Heart right ventricle (tissue), 16 donors: Measurements from ENCODE around the gene IFT172. TPM values are rescaled to one million over a fixed set of nuclear protein-coding genes. Genes with fewer than 3 reads are reported as not detected.

ENCODE experiments used
- ATAC-seq, 8 donors: fragments of 200-7000 bp; cut with Tn5 transposase; one replicate each; pipeline ENCODE4 v1.9.1; 2020; ENCODE audit warnings: mild to moderate bottlenecking in 8 of 8, moderate library complexity in 8 of 8, moderate number of reproducible peaks in 1 of 8
- DNase-seq, 2 donors: peaks; one replicate each; pipeline ENCODE4 v3.0.0-alpha.2; 2020
- H3K27ac ChIP-seq, 10 donors: fragments of 200-600 bp; sonication (generic) in 2 of 10; one replicate each; pipeline versions ENCODE4 v1.5.0 to v1.8.0; 2020 to 2022; ENCODE audit warnings: mild to moderate bottlenecking in 3 of 10
- H3K27me3 ChIP-seq, 7 donors: fragments of 200-600 bp; one replicate each; pipeline ENCODE4 v1.8.0; 2021 to 2022; ENCODE audit warnings: mild to moderate bottlenecking in 2 of 7
- H3K36me3 ChIP-seq, 9 donors: fragments of 200-600 bp; sonication (generic) in 1 of 9; one replicate each; pipeline versions ENCODE4 v1.5.0 to v1.8.0; 2020 to 2022; ENCODE audit warnings: mild to moderate bottlenecking in 2 of 9
- H3K4me1 ChIP-seq, 9 donors: fragments of 200-600 bp; sonication (generic) in 1 of 9; one replicate each; pipeline versions ENCODE4 v1.5.0 to v1.8.0; 2020 to 2022; ENCODE audit warnings: mild to moderate bottlenecking in 4 of 9
- H3K4me3 ChIP-seq, 10 donors: fragments of 200-600 bp; sonication (generic) in 2 of 10; one replicate each; pipeline versions ENCODE4 v1.5.0 to v1.8.0; 2020 to 2022; ENCODE audit warnings: mild to moderate bottlenecking in 7 of 10, moderate library complexity in 2 of 10
- H3K9me3 ChIP-seq, 11 donors: fragments of 200-600 bp in 10 of 11; sonication (generic) in 2 of 11; one replicate each; pipeline versions ENCODE4 v1.5.0 to v1.8.0; 2013 to 2022; ENCODE audit warnings: mild to moderate bottlenecking in 2 of 11, control low read depth in 1 of 11, moderate library complexity in 1 of 11
- WGBS, 2 donors: extraction: QIAGEN DNeasy Blood & Tissue Kit; methylation state at CpG; one replicate each; pipeline ENCODE4 v1.1.7; 2013; ENCODE audit warnings: inconsistent platforms in 1 of 2; 5-methylcytosine and 5-hydroxymethylcytosine counted together
- intact Hi-C, 10 donors: fragments of 100-400 bp; cut with DNase I; formaldehyde crosslinking; loops; one replicate each; pipeline versions ENCODE4 v1.11.1 to v1.14.2; 2022
- polyA plus RNA-seq, 2 donors: library from polyadenylated mRNA; stranded (reverse); fragments of 200-250 nt; gene quantifications; one replicate each; pipeline ENCODE4 v1.2.3, GENCODE V29; 2013
- total RNA-seq, 10 donors: library from RNA; stranded (reverse); fragmentation: NEBNext Ultra II Directional in 3 of 10; extraction: Animal tissue kit (Norgen Biotek cat#: 25700) in 3 of 10; gene quantifications; one replicate each; pipeline versions ENCODE4 v1.2.1 to v1.2.4, GENCODE V29; 2021 to 2023
- TF ChIP-seq, protein P1 (sequence below), 9 donors: fragments of 200-600 bp; sonication (generic) in 2 of 9; IDR thresholded peaks; one replicate each; pipeline versions ENCODE4 v1.5.0 to v1.8.0; 2021 to 2022; ENCODE audit warnings: antibody characterized with exemption in 9 of 9, mild to moderate bottlenecking in 5 of 9, moderate library complexity in 1 of 9
- donor health status: Arrhythmogenic right ventricular cardiomyopathy.
- donor health status: ischemic (EF 13 %, LVEDD 7.1; RV severe dilation, severe dysfunction).
- donor health status: healthy with polysubstance abuse.
- donor health status: DM: no; HTN: yes; CAD: no.
- donor health status: DM: no; HTN: no; CAD: no.
- donor health status: ischemic (EF 25% LVEDD 6.9; RV normal size, moderate dysfunction).
- donor health status: ischemic (EF 25% LVEDD 5.7; RV mildly dilated, moderate dysfunction).
- donor health status: healthy.
- donor health status: DM: yes; HTN: yes; CAD: no.
- donor health status: Ischemic cardiomyopathy.
- donor health status: ischemic (EF 35%, LVEDD 5.7; RV mildly dilated, moderate dysfunction).
- donor health status: nonischemic (EF 11% LVEDD 7.7; RV severe dilation, severe dysfunction).
- donor health status: DM: yes; HTN: yes; CAD: no.
- donor health status: PGD.
- donor health status: ischemic (EF 29% LVEDD 5.4; RV normal size, mild dysfunction).
- donor health status: nonischemic (EF 23%, LVEDD 6.1; RV moderate dilation, normal function).

The IFT172 gene
- total and polyA plus RNA-seq, 12 donors, result 11.1 to 65.7 (median 16.1) TPM

DNA sequence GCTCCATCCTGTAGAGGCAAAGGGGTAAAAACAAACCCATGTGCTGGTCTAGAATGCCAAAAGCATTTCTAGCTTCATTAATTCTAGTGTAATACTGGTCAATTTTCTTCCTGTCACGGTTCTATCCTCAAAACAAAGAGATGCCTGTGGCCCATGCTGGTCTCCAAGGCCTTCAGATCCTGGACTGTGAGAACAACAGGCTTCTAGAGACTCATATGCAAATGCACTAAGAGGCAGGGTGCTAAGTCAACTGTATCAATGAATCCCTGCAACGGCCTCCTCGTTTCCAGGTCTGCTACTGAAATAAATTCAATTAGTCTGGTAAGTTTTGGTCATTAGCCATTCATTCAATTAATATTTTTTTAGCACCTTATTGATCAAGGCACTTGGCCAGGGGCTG lies 4.0 kb downstream of the IFT172 start:
- no peak for ATAC-seq
- intact Hi-C loops, result loop anchor here in 1 of 10 donors (5.0 kb wide), 1 partner anchor 58 kb away; the partner anchor contains the start of gene NRBP1
- Histone ChIP-seq H3K27me3 (no peaks in the 10 kb centered on the region), H3K4me3 (no peak overlapping the region), H3K36me3 (peaks cover 0 to 50% (median 35%) of the 10 kb centered on the region in 9 donors), H3K4me1 (peaks cover 4 to 30% (median 11%) of the 10 kb centered on the region in 9 donors), H3K27ac (no peak overlapping the region), H3K9me3 (no peaks in the 10 kb centered on the region)
- DNase-seq, result no peak
- TF ChIP-seq, protein P1, sequence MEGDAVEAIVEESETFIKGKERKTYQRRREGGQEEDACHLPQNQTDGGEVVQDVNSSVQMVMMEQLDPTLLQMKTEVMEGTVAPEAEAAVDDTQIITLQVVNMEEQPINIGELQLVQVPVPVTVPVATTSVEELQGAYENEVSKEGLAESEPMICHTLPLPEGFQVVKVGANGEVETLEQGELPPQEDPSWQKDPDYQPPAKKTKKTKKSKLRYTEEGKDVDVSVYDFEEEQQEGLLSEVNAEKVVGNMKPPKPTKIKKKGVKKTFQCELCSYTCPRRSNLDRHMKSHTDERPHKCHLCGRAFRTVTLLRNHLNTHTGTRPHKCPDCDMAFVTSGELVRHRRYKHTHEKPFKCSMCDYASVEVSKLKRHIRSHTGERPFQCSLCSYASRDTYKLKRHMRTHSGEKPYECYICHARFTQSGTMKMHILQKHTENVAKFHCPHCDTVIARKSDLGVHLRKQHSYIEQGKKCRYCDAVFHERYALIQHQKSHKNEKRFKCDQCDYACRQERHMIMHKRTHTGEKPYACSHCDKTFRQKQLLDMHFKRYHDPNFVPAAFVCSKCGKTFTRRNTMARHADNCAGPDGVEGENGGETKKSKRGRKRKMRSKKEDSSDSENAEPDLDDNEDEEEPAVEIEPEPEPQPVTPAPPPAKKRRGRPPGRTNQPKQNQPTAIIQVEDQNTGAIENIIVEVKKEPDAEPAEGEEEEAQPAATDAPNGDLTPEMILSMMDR (IDR thresholded peaks at IDR 0.05), result no peak
- 77 to 79% methylated on average over 3 of the region's 3 CpGs for WGBS, 2 donors

DNA sequence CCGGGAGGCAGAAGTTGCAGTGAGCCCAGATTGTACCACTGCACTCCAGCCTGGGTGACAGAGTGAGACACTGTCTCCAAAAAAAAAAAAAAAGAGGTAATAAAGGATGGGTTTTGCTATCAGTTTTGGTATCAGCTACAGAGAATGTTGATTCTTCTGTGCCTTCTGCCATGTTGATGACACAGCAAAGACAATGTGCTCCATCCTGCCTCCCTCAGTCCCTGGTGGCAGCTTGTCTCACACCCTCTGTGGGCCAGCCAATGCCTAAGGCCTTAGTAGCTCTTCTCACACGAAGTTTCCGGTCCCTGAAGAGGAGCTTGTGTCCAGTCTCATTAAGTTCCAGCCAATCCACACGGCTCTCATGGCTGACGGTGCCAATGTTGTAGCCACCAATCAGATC lies 17.6 kb downstream of the IFT172 start:
- WGBS, 2 donors, result 91% methylated on average over 5 of the region's 5 CpGs

DNA sequence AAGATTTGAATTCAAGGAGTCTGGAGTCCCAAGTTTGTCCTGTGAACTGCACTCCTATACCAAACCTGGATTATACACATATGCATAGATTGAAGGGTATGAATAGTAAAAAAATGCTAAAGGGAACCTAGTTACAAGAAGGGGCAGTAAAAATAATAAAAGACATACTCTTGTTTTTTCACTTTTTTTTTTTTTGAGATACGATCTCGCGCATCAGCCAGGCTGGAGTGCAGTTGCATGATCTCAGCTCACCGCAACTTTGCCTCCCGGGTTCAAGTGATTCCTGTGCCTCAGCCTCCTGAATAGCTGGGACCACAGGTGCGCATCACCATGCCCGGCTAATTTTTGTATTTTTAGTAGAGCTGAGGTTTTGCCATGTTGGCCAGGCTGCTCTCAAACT lies 25.1 kb downstream of the IFT172 start:
- ATAC-seq (no peak), DNase-seq (no peak)
- intact Hi-C loops, result no loop called here
- Histone ChIP-seq H3K27ac (no peak overlapping the region), H3K4me1 (no peaks in the 10 kb centered on the region), H3K36me3 (peaks cover 0 to 71% (median 10%) of the 10 kb centered on the region in 9 donors), H3K27me3 (no peaks in the 10 kb centered on the region), H3K9me3 (no peaks in the 10 kb centered on the region), H3K4me3 (no peak overlapping the region)
- TF ChIP-seq, protein P1 (IDR thresholded peaks at IDR 0.05), result no peak
- WGBS, 2 donors, result 96 to 98% methylated on average over 7 of the region's 7 CpGs

More for the DNA sequence above, 17.6 kb downstream of the IFT172 start:
- ATAC-seq (no peak), DNase-seq (no peak)
- no peaks in the 10 kb centered on the region for H3K9me3 ChIP-seq
- no peak overlapping the region for H3K4me3 ChIP-seq
- H3K36me3 ChIP-seq, result peaks cover 0 to 89% (median 47%) of the 10 kb centered on the region in 9 donors
- no peaks in the 10 kb centered on the region for H3K4me1 ChIP-seq
- intact Hi-C loops, result no loop called here
- no peaks in the 10 kb centered on the region for H3K27me3 ChIP-seq
- TF ChIP-seq, protein P1 (IDR thresholded peaks at IDR 0.05), result no peak
- no peak overlapping the region for H3K27ac ChIP-seq

DNA sequence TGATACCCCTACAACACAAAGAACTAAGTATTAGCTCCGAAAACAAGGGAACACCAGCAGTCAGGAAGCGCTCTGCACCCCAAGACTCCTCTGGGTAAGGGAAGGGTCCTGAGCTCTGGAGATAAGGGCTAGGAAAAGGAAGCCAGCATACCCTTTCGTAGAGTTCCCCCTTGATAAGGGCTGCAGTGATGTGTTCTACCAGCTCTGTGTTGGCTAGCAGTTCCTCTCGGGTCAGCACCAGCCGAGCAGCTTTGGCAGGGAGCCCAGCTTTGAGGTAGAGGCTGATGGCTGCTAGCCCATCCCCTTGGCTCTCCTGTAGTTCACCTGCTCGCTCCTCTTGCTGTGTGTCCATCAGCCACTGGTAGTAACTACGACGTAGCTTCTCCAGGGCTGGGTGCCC lies 28.4 kb downstream of the IFT172 start:
- no peak overlapping the region for H3K4me3 ChIP-seq
- H3K9me3 ChIP-seq, result no peaks in the 10 kb centered on the region
- ATAC-seq (peak in 5 of 8 donors; percentile 47 to 75 (median 63)), DNase-seq (peak; percentile 19 to 27)
- TF ChIP-seq, protein P1 (IDR thresholded peaks at IDR 0.05), result no peak
- H3K27me3 ChIP-seq, result no peaks in the 10 kb centered on the region
- H3K4me1 ChIP-seq, result no peaks in the 10 kb centered on the region
- H3K36me3 ChIP-seq, result peaks cover 0 to 90% (median 43%) of the 10 kb centered on the region in 9 donors
- H3K27ac ChIP-seq, result no peak overlapping the region
- intact Hi-C loops, result no loop called here
- WGBS, 2 donors, result 64 to 68% methylated on average over 8 of the region's 8 CpGs
